ENCODE measurements around the gene LAMA1. TPM values are rescaled to one million over a fixed set of nuclear protein-coding genes. Genes with fewer than 3 reads are reported as not detected.

The LAMA1 gene
- total RNA-seq, 2 donors from 2014 or later = 1.8 to 4.0 TPM

GRCh38 chr18:7116792-7117389, 706 bp downstream of the LAMA1 start:
- intact Hi-C loops (cut with DNase I) = no loop called here
- no peak for DNase-seq (ENCODE audit: low spot score)

DNA sequence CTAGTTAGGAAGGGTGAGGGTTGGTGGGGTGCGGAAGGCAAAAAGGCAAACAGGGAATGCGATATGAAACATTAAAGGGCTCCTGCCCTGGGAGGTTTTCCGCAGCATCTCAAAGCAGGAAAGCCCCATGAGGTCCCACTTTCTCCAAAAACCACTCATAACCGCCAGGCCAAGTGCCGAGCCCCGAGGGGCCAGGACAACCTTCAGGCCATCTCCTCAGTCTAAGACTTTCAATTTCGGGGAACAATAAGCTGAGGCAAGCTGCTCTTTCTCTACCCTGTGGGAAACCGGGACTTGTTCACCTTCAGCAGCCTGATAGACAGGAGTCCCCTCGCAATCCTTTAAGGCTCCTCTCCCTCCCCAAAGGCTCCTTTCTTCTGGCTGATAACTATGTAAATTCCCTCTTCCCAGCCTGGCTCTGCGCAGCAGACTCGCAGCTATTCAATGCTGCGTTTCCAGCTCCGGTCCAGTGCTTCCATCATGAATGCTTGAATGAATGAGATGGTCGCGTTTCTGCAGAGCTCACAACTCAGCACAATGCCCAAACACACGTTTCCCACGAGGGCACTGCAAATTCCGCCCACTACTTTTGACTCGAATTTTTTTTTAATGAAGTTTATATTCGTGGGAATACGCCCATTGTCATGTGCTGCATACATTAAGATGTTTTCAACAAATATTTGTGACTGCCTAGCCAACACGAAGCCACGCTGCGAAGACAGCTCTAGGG, 1.4 kb downstream of the LAMA1 start:
- DNase-seq (ENCODE audit: low spot score) = no peak
- intact Hi-C loops (cut with DNase I) = no loop called here

DNA sequence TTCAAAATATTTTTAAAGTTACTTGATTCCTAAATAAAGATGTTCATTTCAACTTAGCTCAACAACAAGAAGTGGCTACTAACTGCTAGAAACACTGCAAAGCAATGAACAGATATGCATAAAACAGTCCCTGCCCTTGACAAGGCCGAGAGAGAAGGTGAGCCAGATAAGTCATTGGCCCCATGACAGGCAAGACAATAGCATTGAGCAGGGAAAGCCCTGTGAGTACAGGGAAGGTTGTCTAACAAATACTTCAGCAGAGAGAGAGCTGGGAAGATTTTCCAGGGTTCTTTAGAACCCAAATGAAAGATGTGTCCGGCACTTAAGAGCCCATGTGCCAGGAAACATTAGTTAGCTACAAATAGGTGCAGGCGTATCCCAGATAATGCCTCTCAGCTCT, 4.7 kb downstream of the LAMA1 start:
- DNase-seq (ENCODE audit: low spot score) = no peak
- intact Hi-C loops (cut with DNase I) = no loop called here

DNA sequence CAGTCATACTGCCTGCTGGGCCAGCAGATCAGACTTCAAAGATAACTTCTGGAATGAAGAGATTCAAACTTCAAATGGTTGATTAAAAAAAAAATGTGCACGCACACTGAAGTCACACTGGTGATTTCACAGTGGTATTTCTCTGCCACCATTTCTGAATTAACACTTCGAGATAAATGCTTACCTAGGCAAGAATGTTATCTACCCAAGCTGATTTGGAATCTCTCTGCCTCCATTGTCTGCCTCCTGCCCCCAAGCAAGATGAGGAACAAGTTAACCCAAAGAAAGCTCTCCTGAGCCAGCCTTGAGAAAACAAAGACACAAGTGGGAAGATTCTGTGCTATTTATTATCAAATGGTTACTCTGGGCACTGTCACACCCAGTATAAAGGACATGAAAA, 6.5 kb downstream of the LAMA1 start:
- no peak for DNase-seq (ENCODE audit: low spot score)
- intact Hi-C loops (cut with DNase I) = no loop called here

- intact Hi-C loops (cut with DNase I) = no loop called here
- DNase-seq (ENCODE audit: low spot score) = no peak
These were observed 11.7 kb downstream of the LAMA1 start for GRCh38 chr18:7105943-7106342.

- DNase-seq (ENCODE audit: low spot score) = no peak
- intact Hi-C loops (cut with DNase I) = no loop called here
These were observed 12.3 kb downstream of the LAMA1 start for GRCh38 chr18:7105268-7105667.

DNA sequence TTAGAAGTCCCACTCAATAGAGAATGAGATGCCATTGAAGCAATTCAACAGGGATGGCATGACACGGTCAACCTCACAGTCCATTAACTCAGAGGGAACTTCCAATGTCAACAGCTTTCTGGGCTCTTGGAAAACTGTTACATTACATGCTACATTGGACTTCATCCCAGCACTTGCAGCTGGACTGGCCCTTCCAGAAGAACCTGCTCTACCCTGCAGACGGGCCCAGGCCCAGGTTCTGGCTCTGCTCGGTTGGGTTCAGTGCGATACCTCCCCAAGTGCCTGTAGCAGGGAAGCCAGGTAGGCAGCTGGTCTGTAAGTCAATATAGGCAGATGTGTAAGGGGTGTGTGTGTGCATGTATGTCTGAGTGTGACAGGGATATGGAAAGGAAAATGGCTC, 12.9 kb downstream of the LAMA1 start:
- no peak for DNase-seq (ENCODE audit: low spot score)
- intact Hi-C loops (cut with DNase I) = no loop called here

DNA sequence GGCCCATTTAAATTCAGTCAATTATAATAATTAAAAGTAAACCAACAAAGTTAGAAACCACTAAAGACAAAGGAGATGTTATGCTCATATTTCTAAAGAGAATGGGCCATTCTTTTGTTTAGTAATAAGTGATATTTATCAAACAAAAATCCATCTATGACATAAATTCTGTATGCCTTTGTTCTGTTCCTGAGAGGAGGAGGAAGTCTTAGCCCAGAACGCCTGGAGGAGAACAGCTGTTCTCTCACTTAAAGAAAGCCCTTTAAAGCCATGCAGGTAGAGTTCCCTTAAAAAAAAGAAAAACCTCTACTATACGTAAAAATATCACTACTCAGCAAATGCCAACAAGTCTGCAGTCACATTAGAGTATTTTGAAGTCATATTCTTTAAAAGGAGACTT, 15.5 kb downstream of the LAMA1 start:
- intact Hi-C loops (cut with DNase I) = no loop called here
- DNase-seq (ENCODE audit: low spot score) = no peak

GRCh38 chr18:7096838-7097237, 20.8 kb downstream of the LAMA1 start:
- DNase-seq (ENCODE audit: low spot score) = no peak
- intact Hi-C loops (cut with DNase I) = no loop called here

DNA sequence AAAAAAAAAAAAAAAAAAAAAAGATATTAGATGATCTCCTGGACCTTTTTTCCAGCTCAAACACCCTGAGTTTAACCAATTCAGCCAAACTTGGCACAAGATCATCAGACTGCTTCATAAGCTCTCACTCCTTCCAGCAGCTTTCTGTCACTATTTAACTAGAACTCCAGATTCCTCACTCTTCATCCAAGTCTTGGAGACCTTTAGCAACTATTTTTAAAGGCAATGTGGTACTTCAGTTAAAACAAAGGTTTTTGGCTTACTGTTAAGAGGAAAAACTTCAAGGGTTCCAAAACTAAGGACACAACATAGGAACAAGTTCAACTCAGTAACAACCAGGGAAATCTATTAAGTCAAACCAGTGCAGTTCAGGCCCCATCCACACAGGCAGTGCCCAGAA, 23.2 kb downstream of the LAMA1 start:
- intact Hi-C loops (cut with DNase I) = no loop called here
- DNase-seq (ENCODE audit: low spot score) = no peak

DNA sequence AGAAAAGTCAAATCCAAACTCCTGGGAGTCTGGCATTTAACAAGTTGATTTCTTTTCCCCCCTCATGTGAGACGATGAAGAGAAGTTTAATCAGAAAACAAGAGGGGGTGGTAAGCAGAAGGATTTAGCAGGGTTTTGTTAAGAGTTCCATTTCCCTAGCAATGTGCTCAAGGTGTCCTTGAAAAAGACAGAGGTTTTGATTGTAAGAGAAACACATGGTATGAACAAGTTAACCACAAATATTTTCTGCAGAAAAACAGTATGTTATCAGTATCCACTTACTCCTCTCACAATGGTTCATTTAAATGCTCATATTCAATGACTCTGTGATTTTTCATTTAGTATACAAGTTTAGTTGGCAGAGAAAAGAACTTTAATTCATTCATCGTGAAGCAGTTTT, 26.8 kb downstream of the LAMA1 start:
- intact Hi-C loops (cut with DNase I) = no loop called here
- no peak for DNase-seq (ENCODE audit: low spot score)

DNA sequence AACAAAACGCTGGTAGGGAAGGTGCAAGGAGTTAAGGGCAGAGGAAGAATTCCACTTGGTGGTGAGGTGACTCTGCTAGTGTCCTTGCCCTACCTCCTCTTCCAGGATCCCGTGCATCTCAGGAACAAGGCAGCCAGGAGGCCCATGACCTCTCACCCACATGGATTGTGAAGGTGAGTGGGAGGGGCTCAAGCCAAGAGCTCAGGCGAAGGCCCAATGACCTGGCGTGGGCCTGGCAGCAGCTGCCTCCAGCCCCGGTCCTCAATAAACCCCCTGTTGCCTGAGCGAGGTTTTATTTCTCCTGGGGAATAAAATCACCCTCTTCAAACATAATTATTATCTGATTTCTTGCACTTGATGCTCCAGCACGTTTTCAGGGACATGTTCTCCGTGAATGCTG, 28.2 kb downstream of the LAMA1 start:
- DNase-seq (ENCODE audit: low spot score) = no peak
- intact Hi-C loops (cut with DNase I) = no loop called here

DNA sequence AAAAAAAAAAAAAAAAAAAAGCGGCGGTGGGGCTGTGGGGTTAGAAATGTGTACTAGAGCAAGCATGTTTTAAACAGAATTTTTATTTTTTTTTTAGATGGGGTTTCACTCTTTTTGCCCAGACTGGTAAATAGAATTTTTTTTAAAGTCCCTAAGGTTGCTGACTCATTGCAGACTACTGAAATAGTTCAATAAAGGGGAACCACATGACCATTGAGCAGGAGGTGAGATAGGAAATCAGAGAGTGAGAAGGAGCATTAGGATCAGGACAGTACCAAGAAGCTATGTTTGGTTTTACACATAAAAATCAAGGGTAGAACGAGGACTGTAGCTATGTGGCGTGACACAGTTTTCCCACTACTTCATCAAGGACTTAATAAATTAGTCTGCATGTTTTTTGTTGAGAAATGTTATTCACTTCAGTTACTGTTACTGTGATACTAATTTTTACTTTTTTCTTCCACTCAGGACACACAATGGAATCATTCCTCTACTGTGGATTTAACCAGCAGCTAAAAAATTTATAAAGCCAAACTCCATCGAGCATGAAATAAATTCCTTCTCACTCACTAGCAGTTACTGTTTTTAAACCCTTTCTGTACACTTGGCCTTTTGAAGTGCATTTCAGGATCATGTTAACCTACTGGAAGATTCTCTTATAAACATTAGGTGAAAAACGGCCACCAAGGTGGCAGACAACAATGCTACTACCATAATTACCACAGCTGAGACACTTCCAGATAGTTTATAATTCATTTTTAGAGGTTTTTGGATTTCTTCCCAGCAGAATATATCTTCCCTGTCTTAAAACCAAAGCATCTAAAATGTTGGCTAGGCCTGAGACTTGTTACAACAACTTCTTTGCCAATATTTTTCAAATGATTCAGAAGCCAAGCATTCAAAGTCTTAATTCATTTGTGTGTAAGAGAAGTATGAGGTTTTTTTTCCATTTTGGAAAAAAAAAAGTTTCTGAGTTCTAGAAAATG, 33.2 kb downstream of the LAMA1 start:
- no peak for DNase-seq (ENCODE audit: low spot score)
- intact Hi-C loops (cut with DNase I) = no loop called here

- no peak for DNase-seq (ENCODE audit: low spot score)
- intact Hi-C loops (cut with DNase I) = no loop called here
These were observed 34.9 kb downstream of the LAMA1 start for GRCh38 chr18:7082671-7083070.

GRCh38 chr18:7079231-7079630, 38.4 kb downstream of the LAMA1 start:
- intact Hi-C loops (cut with DNase I) = no loop called here
- no peak for DNase-seq (ENCODE audit: low spot score)

GRCh38 chr18:7072593-7072992, 45.0 kb downstream of the LAMA1 start:
- intact Hi-C loops (cut with DNase I) = no loop called here
- DNase-seq (ENCODE audit: low spot score) = no peak

GRCh38 chr18:7071600-7071999, 46.0 kb downstream of the LAMA1 start:
- intact Hi-C loops (cut with DNase I) = no loop called here
- DNase-seq (ENCODE audit: low spot score) = no peak

- intact Hi-C loops (cut with DNase I) = no loop called here
- DNase-seq (ENCODE audit: low spot score) = no peak
These were observed 47.1 kb downstream of the LAMA1 start for GRCh38 chr18:7070466-7070865.

- intact Hi-C loops (cut with DNase I) = no loop called here
These were observed 48.6 kb downstream of the LAMA1 start for GRCh38 chr18:7068871-7069590.

More at GRCh38 chr18:7068871-7069590, 48.6 kb downstream of the LAMA1 start:
- no peak for DNase-seq (ENCODE audit: low spot score)

All from posterior vena cava (tissue), 2 donors.